Ascending aorta (tissue), 2 donors: ENCODE data around the gene HM13. TPM values are rescaled to one million over a fixed set of nuclear protein-coding genes. Genes with fewer than 3 reads are reported as not detected.
A peak's percentile ranks its signal among the peaks of the same experiment; 100 is the strongest.

Source experiments
- DNase-seq, 2 donors: peaks; one replicate each; pipeline ENCODE4 v3.0.0-alpha.2; 2019; ENCODE audit warnings: low spot score in 2 of 2
- H3K27ac ChIP-seq, 2 donors: fragments of 200-600 bp; sonication (generic); one replicate each; pipeline ENCODE4 v1.5.1; 2016 to 2017; ENCODE audit warnings: mild to moderate bottlenecking in 1 of 2
- H3K27me3 ChIP-seq: fragments of 200-600 bp; sonication (generic); one replicate; pipeline ENCODE4 v1.5.1; 2017
- H3K36me3 ChIP-seq, 2 donors: fragments of 200-600 bp; sonication (generic); one replicate each; pipeline ENCODE4 v1.5.1; 2016
- H3K4me1 ChIP-seq, 2 donors: fragments of 200-600 bp; sonication (generic); one replicate each; pipeline ENCODE4 v1.5.1; 2016 to 2017; ENCODE audit warnings: mild to moderate bottlenecking in 1 of 2
- H3K4me3 ChIP-seq, 2 donors: fragments of 200-600 bp; sonication (generic); one replicate each; pipeline ENCODE4 v1.5.1; 2016 to 2017; ENCODE audit warnings: mild to moderate bottlenecking in 1 of 2
- H3K9me3 ChIP-seq, 2 donors: fragments of 200-600 bp; sonication (generic); one replicate each; pipeline ENCODE4 v1.5.1; 2016
- intact Hi-C: fragments of 100-400 bp; cut with DNase I; formaldehyde crosslinking; loops from one replicate; pipeline ENCODE4 v1.15.1; 2023
- total RNA-seq: library from RNA; depleted of rRNA; stranded (reverse); fragments of >200 nt; gene quantifications from one replicate; pipeline ENCODE4 v1.1.0, GENCODE V29; 2016
- TF ChIP-seq, protein P1 (sequence below), 3 experiments: fragments of 200-600 bp in 2 of 3; fragments of 450-650 bp in 1 of 3; sonication (generic) in 2 of 3; IDR thresholded peaks; one replicate each; pipeline ENCODE4 v1.5.1; 2016 to 2019; ENCODE audit warnings: antibody characterized with exemption in 3 of 3, mild to moderate bottlenecking in 1 of 3, moderate library complexity in 1 of 3

The HM13 gene
- total RNA-seq, 1 donor from 2014 or later: 84.9 TPM

DNA sequence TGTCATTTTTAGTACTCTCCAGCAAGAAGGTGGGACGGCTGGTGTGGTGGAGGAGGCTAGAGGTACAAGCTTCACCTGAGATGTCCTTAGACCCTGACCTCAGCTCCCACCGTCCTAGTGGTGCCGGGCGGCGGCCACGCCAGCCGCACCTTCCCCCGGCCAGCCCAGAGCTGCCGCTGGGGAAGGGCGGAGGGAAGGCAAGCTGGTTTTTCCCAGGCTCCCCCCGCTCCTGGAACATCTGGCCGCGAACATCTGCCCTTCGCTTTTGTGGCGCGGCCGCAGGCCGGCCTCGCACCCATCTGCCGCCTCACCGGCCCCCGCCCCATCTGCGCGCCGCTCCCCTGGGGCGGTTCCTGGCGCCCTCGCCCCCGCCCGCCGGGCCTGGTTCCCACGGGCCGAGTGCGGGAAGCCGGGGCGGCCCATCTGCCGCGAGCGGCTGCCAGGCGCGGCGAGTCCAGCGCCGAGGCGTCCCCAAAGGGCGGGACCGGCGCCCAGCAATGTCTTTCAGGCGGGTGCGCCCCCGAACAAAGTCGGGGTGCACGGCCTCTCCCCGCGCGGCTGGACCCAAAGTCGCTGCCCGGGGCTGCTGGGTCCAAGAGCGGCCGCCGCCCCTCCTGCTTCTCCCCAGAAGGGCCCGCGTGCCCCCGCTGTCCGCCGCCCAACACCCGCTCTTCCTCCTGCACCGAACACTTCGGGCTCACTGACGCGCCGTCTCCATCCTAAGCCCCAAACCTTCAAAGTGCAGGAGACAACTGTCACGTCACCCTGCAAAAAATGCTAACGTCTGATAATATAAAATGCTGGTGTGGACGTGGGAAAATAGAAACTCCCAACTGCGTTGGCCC is 73.5 kb downstream of the HM13 start:
- intact Hi-C loops: loop anchor here (1.0 kb wide), 1 partner anchor 14 kb away; no protein-coding TSS in a partner anchor
- Histone ChIP-seq H3K27me3 (no peaks in the 10 kb centered on the region), H3K36me3 (no peaks in the 10 kb centered on the region), H3K4me1 (peaks cover 0 to 16% of the 10 kb centered on the region in 2 donors), H3K4me3 (peak overlapping the region; percentile 46 to 82), H3K9me3 (no peaks in the 10 kb centered on the region), H3K27ac (peak overlapping the region; percentile 79 to 87)
- peak in 1 of 2 donors; percentile 74 for DNase-seq
- TF ChIP-seq, protein P1, sequence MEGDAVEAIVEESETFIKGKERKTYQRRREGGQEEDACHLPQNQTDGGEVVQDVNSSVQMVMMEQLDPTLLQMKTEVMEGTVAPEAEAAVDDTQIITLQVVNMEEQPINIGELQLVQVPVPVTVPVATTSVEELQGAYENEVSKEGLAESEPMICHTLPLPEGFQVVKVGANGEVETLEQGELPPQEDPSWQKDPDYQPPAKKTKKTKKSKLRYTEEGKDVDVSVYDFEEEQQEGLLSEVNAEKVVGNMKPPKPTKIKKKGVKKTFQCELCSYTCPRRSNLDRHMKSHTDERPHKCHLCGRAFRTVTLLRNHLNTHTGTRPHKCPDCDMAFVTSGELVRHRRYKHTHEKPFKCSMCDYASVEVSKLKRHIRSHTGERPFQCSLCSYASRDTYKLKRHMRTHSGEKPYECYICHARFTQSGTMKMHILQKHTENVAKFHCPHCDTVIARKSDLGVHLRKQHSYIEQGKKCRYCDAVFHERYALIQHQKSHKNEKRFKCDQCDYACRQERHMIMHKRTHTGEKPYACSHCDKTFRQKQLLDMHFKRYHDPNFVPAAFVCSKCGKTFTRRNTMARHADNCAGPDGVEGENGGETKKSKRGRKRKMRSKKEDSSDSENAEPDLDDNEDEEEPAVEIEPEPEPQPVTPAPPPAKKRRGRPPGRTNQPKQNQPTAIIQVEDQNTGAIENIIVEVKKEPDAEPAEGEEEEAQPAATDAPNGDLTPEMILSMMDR (IDR thresholded peaks at IDR 0.05): no peak

DNA sequence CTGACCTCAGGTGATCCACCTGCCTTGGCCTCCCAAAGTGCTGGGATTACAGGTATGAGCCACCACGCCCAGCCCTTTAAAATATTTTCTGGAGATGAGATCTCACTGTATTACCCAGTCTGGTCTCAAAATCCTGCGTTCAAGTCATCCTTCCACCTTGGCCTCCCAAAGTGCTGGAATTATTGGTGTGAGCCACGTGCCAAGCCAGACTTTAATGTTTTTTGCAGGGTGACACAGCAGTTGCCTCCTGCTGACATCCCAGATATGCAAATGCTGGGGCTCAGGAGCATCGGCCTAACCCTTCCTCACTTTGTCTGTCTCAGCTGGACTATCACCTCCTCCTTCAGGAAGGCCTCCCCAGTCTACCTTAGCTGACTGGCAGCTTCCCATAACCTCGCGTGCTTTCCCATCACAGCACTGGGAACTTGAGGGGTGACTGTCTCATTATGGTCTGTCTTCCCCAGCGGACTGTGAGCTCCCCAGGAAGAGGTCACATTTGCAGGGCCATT is 76.5 kb downstream of the HM13 start:
- Histone ChIP-seq H3K9me3 (no peaks in the 10 kb centered on the region), H3K27me3 (no peaks in the 10 kb centered on the region), H3K27ac (peak overlapping the region; percentile 12 to 31), H3K4me3 (no peak overlapping the region), H3K4me1 (peaks cover 0 to 24% of the 10 kb centered on the region in 2 donors), H3K36me3 (no peaks in the 10 kb centered on the region)
- no peak for DNase-seq
- intact Hi-C loops: no loop called here
- TF ChIP-seq, protein P1 (IDR thresholded peaks at IDR 0.05): no peak

DNA sequence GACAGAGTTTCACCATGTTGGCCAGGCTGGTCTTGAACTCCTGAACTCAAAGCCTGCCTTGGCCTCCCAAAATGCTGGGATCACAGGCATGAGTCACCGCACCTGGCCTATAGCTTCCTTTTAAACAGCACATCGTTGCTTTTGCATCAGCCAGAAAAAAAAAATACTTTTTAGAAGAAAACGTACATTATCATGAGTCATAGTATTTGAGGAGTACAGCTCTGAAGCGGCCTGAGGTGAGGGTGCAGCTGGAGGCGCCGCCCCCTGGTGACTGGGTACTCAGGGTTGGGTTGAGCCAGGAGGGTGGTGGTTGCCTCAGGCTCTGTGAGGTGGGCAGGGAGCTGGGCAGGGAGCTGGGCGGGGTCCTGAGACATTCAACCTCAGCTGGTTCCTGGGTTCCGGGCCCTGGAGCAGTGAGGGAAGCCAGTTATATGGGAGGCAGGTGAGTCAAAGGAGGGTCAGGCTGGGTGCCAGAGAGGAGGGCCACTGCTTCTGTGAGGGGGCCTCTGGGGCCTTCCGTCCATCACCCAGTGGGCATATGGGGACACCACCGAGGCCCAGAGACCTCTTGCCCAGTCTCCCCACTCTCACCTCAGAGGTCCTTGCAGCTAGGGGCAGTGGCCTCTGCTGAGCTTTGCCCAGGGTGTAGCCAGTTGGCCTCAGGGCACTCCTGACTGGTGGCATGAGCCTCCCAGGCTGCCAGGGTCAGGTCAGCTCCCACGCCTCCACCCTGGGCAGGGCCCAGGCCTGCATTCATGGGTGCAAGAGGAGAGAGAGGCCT is 79.2 kb downstream of the HM13 start:
- Histone ChIP-seq H3K4me3 (no peak overlapping the region), H3K9me3 (no peaks in the 10 kb centered on the region), H3K36me3 (no peaks in the 10 kb centered on the region), H3K4me1 (peaks cover 0 to 22% of the 10 kb centered on the region in 2 donors), H3K27me3 (no peaks in the 10 kb centered on the region), H3K27ac (peak overlapping the region in 1 of 2 donors; percentile 13)
- DNase-seq: no peak
- intact Hi-C loops: no loop called here
- TF ChIP-seq, protein P1 (IDR thresholded peaks at IDR 0.05): no peak

DNA sequence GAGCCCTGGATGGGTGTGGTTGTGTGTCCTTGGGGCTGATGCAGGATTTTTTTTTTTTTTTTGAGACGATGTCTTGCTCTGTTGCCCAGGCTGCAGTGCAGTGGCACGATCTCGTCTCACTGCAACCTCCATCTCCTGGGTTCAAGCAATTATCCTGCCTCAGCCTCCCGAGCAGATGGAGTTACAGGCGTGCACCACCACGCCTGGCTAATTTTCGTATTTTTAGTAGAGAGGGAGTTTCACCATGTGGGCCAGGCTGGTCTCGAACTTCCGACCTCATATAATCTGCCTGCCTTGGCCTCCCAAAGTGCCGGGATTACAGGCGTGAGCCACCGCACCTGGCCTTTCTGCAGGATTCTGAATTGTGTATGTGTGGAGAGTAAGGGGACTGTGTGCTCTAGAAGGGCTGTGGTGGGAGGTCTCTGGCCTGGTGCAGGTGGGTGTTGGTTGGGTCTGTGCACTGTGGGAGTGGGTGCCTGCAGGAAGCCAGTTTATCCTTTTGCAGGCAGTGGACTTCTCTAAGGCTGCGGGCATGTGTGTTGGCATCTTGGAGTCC is 79.8 kb downstream of the HM13 start:
- H3K36me3 ChIP-seq: no peaks in the 10 kb centered on the region
- H3K4me1 ChIP-seq: peaks cover 0 to 19% of the 10 kb centered on the region in 2 donors
- DNase-seq: no peak
- H3K27me3 ChIP-seq: no peaks in the 10 kb centered on the region
- TF ChIP-seq, protein P1 (IDR thresholded peaks at IDR 0.05): no peak
- H3K9me3 ChIP-seq: no peaks in the 10 kb centered on the region
- H3K27ac ChIP-seq: peak overlapping the region in 1 of 2 donors; percentile 13
- H3K4me3 ChIP-seq: no peak overlapping the region
- intact Hi-C loops: no loop called here

DNA sequence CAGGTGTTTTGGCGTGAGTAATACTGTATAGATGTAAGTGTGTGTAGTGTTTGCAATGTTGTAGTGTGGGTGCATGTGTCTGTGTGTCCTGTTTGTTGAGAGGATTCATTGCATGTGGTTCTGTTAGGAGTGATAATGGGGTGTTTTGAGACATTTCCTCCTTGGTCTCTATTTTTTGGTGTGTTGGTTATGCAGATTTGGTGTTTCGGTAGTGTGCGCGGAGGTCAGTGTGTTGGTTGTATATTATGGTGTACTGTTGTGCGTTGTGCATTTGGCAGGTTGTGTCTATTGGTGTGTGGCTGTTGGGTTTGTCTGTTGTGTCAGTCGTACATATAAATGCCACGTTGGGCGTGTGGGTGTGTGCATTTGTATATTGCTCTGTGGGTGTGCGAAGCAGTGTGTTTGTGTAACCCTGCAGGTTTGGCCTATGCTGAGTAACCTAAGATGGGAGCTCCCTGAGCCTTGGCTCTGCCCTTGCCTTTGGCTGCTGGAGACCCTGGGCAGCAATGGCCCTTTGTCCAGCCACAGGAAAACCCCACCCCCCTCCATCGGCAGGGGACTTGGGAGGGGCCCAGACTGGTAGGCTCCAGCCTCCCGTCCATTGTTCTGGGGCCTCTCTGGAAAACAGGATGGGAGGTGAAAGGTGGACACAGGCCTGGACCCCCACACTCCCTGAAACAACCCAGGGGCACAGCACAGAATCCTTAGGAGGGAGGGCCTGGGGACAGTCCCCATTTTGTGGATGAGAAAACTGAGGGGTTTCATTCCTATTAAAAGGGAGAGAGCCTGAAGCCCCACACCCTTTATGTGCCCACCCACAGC is 80.5 kb downstream of the HM13 start:
- no peak for DNase-seq
- Histone ChIP-seq H3K4me1 (peaks cover 0 to 19% of the 10 kb centered on the region in 2 donors), H3K27ac (peak overlapping the region; percentile 79 to 90), H3K27me3 (no peaks in the 10 kb centered on the region), H3K4me3 (no peak overlapping the region), H3K36me3 (no peaks in the 10 kb centered on the region), H3K9me3 (no peaks in the 10 kb centered on the region)
- intact Hi-C loops: no loop called here
- TF ChIP-seq, protein P1 (IDR thresholded peaks at IDR 0.05): no peak
